Occipital lobe (tissue), 1 donor: ENCODE results near the gene CD7. TPM values are rescaled to one million over a fixed set of nuclear protein-coding genes. Genes with fewer than 3 reads are reported as not detected.

Source experiments
- total RNA-seq: library from RNA; depleted of rRNA; stranded (reverse); fragments of >200 nt; gene quantifications from one replicate; pipeline ENCODE4 v1.2.3, GENCODE V29; 2014

CD7 gene
- total RNA-seq, 1 donor from 2014 or later, result not detected

Other genes starting within 250 kb of the CD7 start
- 84.1 TPM for gene FASN, start 219.4 kb downstream of the CD7 start, total RNA-seq
- gene CCDC57, start 104.8 kb downstream of the CD7 start, total RNA-seq, result 18.6 TPM
- 4.2 TPM for gene SLC16A3, start 88.6 kb downstream of the CD7 start, total RNA-seq
- 23.9 TPM for gene CSNK1D, start 43.9 kb downstream of the CD7 start, total RNA-seq
- 0.78 TPM for gene SECTM1, start 16.2 kb upstream of the CD7 start, total RNA-seq
- gene TEX19, start 41.6 kb upstream of the CD7 start, total RNA-seq, result not detected
- gene UTS2R, start 54.2 kb upstream of the CD7 start, total RNA-seq, result not detected
- gene HEXD, start 100.7 kb upstream of the CD7 start, total RNA-seq, result 20.6 TPM
- gene OGFOD3, start 101.0 kb upstream of the CD7 start, total RNA-seq, result 9.4 TPM
- gene CYBC1, start 133.1 kb upstream of the CD7 start, total RNA-seq, result 22.9 TPM
- gene NARF, start 141.1 kb upstream of the CD7 start, total RNA-seq, result 38.1 TPM
- 41.2 TPM for gene FOXK2, start 202.1 kb upstream of the CD7 start, total RNA-seq